GM23338 (cell line): ENCODE results near the gene GPSM1. TPM values are rescaled to one million over a fixed set of nuclear protein-coding genes. Genes with fewer than 3 reads are reported as not detected.

Experiments
- ATAC-seq: fragments of 200-7000 bp; cut with Tn5 transposase; 3 replicates; pipeline ENCODE4 v1.9.1; 2020
- DNase-seq: peaks from one replicate; pipeline ENCODE4 v3.0.0-alpha.2; 2015; ENCODE audit warnings: low spot score
- H2AFZ ChIP-seq: fragments of 200-600 bp; sonication (generic); 2 replicates; pipeline ENCODE4 v1.8.0; 2016; ENCODE audit warnings: antibody characterized with exemption, mild to moderate bottlenecking, moderate library complexity
- H3F3A ChIP-seq: fragments of 200-600 bp; sonication (generic); replicated peaks from 2 replicates; pipeline ENCODE4 v1.8.0; 2017; ENCODE audit warnings: antibody characterized with exemption, mixed run types, low read depth
- H3K27ac ChIP-seq: fragments of 200-600 bp; sonication (generic); 2 replicates; pipeline ENCODE4 v1.6.1; 2016; ENCODE audit warnings: low read depth
- H3K27me3 ChIP-seq: fragments of 200-600 bp; sonication (generic); 2 replicates; pipeline ENCODE4 v1.8.0; 2016; ENCODE audit warnings: mild to moderate bottlenecking, mixed run types, moderate library complexity; ENCODE audit not compliant: insufficient read depth
- H3K36me3 ChIP-seq: fragments of 200-600 bp; sonication (generic); 2 replicates; pipeline ENCODE4 v1.8.0; 2016; ENCODE audit warnings: mild to moderate bottlenecking; ENCODE audit not compliant: insufficient read depth
- H3K4me1 ChIP-seq: fragments of 200-600 bp; sonication (generic); 2 replicates; pipeline ENCODE4 v1.8.0; 2016; ENCODE audit warnings: mild to moderate bottlenecking, moderate library complexity; ENCODE audit not compliant: insufficient read depth
- H3K4me2 ChIP-seq: fragments of 200-600 bp; sonication (generic); 2 replicates; pipeline ENCODE4 v1.7.1; 2017; ENCODE audit warnings: mixed run types
- H3K4me3 ChIP-seq: fragments of 200-600 bp; sonication (generic); 2 replicates; pipeline ENCODE4 v1.6.1; 2016; ENCODE audit warnings: mixed run types
- H3K79me2 ChIP-seq: fragments of 200-600 bp; sonication (generic); replicated peaks from 2 replicates; pipeline ENCODE4 v1.8.0; 2017; ENCODE audit warnings: mild to moderate bottlenecking; ENCODE audit not compliant: insufficient read depth
- H3K9me2 ChIP-seq: fragments of 200-600 bp; sonication (generic); 2 replicates; pipeline ENCODE4 v1.8.0; 2017; ENCODE audit not compliant: insufficient read depth
- H4K20me1 ChIP-seq: fragments of 200-600 bp; sonication (generic); replicated peaks from 2 replicates; pipeline ENCODE4 v1.8.0; 2017; ENCODE audit warnings: mild to moderate bottlenecking; ENCODE audit not compliant: insufficient read depth
- H3K27ac Mint-ChIP-seq: 2 replicates; pipeline ENCODE4 v1.8.0; 2020; ENCODE audit warnings: inconsistent platforms, mild to moderate bottlenecking, moderate library complexity, mixed read lengths
- H3K27me3 Mint-ChIP-seq: 3 replicates; pipeline ENCODE4 v1.8.0; 2022; ENCODE audit warnings: low read depth, mild to moderate bottlenecking, moderate library complexity, mixed read lengths, inconsistent platforms; ENCODE audit not compliant: insufficient read depth, poor library complexity
- H3K36me3 Mint-ChIP-seq: 3 replicates; pipeline ENCODE4 v1.8.0; 2021; ENCODE audit warnings: low read depth, mild to moderate bottlenecking, inconsistent platforms, moderate library complexity, mixed read lengths
- H3K4me1 Mint-ChIP-seq: 3 replicates; pipeline ENCODE4 v1.8.0; 2020; ENCODE audit warnings: mild to moderate bottlenecking, inconsistent platforms, mixed read lengths
- H3K4me3 Mint-ChIP-seq: 3 replicates; pipeline ENCODE4 v1.8.0; 2021; ENCODE audit warnings: moderate library complexity, mild to moderate bottlenecking, inconsistent platforms, mixed read lengths
- H3K9me3 Mint-ChIP-seq: 3 replicates; pipeline ENCODE4 v1.8.0; 2020; ENCODE audit warnings: moderate library complexity, mild to moderate bottlenecking, inconsistent platforms, mixed read lengths
- CREB1 ChIP-seq: fragments of 250-450 bp; sonication (Bioruptor Pico); IDR thresholded peaks from 2 replicates; pipeline ENCODE4 v1.5.0; 2020; ENCODE audit warnings: low read depth, mild to moderate bottlenecking, moderate library complexity
- CTCF ChIP-seq, 2 experiments: fragments of 200-600 bp in 1 of 2; sonication (generic) in 1 of 2; conservative IDR thresholded peaks; 2 replicates each; pipeline versions ENCODE4 v1.5.1 to v1.6.1; 2016 to 2017; ENCODE audit warnings: antibody characterized with exemption in 2 of 2, low read depth in 2 of 2, mild to moderate bottlenecking in 2 of 2, moderate library complexity in 1 of 2
- ETS1 ChIP-seq: IDR thresholded peaks from 2 replicates; pipeline ENCODE4 v1.6.1; 2016; ENCODE audit warnings: antibody characterized with exemption
- EZH2 ChIP-seq: fragments of 200-600 bp; sonication (generic); IDR thresholded peaks from one replicate; pipeline ENCODE4 v1.8.0; 2017; ENCODE audit warnings: antibody characterized with exemption, mild to moderate bottlenecking, low read depth; ENCODE audit not compliant: unreplicated experiment
- EZH2phosphoT487 ChIP-seq: fragments of 200-600 bp; sonication (generic); IDR thresholded peaks from one replicate; pipeline ENCODE4 v1.8.1; 2018; ENCODE audit warnings: antibody characterized with exemption; ENCODE audit not compliant: unreplicated experiment
- JUNB ChIP-seq: IDR thresholded peaks from one replicate; pipeline ENCODE4 v1.6.1; 2016; ENCODE audit warnings: antibody characterized with exemption; ENCODE audit not compliant: unreplicated experiment
- NANOG ChIP-seq: IDR thresholded peaks from 2 replicates; pipeline ENCODE4 v1.6.1; 2016; ENCODE audit warnings: antibody characterized with exemption, borderline replicate concordance
- POLR2AphosphoS5 ChIP-seq: IDR thresholded peaks from 2 replicates; pipeline ENCODE4 v1.6.1; 2016; ENCODE audit warnings: antibody characterized with exemption, low read depth
- REST ChIP-seq: IDR thresholded peaks from one replicate; pipeline ENCODE4 v1.6.1; 2018; ENCODE audit warnings: antibody characterized with exemption; ENCODE audit not compliant: unreplicated experiment
- STAT1 ChIP-seq: IDR thresholded peaks from one replicate; pipeline ENCODE4 v1.6.1; 2016; ENCODE audit warnings: antibody characterized with exemption; ENCODE audit not compliant: unreplicated experiment
- ZNF331 ChIP-seq: fragments of 250-450 bp; sonication (Bioruptor Pico); IDR thresholded peaks from 2 replicates; pipeline ENCODE4 v1.5.0; 2020; ENCODE audit warnings: low read depth, mild to moderate bottlenecking, moderate library complexity
- polyA plus RNA-seq: library from polyadenylated mRNA; unstranded; fragments of >200 nt; fragmentation: Nextera tagmentation; extraction: Ambion mirVana; gene quantifications from 2 replicates; pipeline ENCODE4 v1.2.1, GENCODE V29; 2016
- total RNA-seq: library from RNA; depleted of rRNA; stranded (reverse); fragments of >200 nt; shearing (Covaris generic); gene quantifications from 2 replicates; pipeline ENCODE4 v1.2.3, GENCODE V29; 2014

Gene GPSM1
- total and polyA plus RNA-seq, 2 experiments from 2014 or later = 4.8 to 23.2 TPM

GRCh38 chr9:136354592-136355085 is 27.3 kb downstream of the GPSM1 start (continued):
- TF ChIP-seq REST (no peak), ZNF331 (CRISPR knock-in tag) (no peak), CREB1 (CRISPR knock-in tag) (no peak), CTCF (conservative IDR thresholded peaks at IDR 0.05; ENCODE audit: low read depth in 2 of 2) (no peak), EZH2 (no peak), ETS1 (no peak)

GRCh38 chr9:136355616-136356557 is 28.5 kb downstream of the GPSM1 start:
- Histone ChIP-seq H3K4me2 (no peak overlapping the region), H3K27ac (no peak overlapping the region), H3K4me1 (no peaks in the 10 kb centered on the region), H3K27me3 (no peaks in the 10 kb centered on the region), H3K79me2 (no peaks in the 10 kb centered on the region), H3K4me3 (no peak overlapping the region), H3K36me3 (no peaks in the 10 kb centered on the region), H3F3A (no peaks in the 10 kb centered on the region), H4K20me1 (no peaks in the 10 kb centered on the region), H2AFZ (no peak overlapping the region), H3K9me2 (no peaks in the 10 kb centered on the region)
- DNase-seq (no peak), ATAC-seq (no peak)
- no peak overlapping the region for H3K27ac Mint-ChIP-seq
- no peaks in the 10 kb centered on the region for H3K4me1 Mint-ChIP-seq
- no peaks in the 10 kb centered on the region for H3K9me3 Mint-ChIP-seq
- H3K36me3 Mint-ChIP-seq = no peaks in the 10 kb centered on the region
- no peak overlapping the region for H3K4me3 Mint-ChIP-seq
- peaks cover 9% of the 10 kb centered on the region for H3K27me3 Mint-ChIP-seq
- TF ChIP-seq NANOG (no peak), POLR2AphosphoS5 (no peak), ETS1 (no peak), EZH2phosphoT487 (no peak), ZNF331 (CRISPR knock-in tag) (no peak), CREB1 (CRISPR knock-in tag) (no peak), CTCF (conservative IDR thresholded peaks at IDR 0.05; ENCODE audit: low read depth in 2 of 2) (no peak), EZH2 (no peak), STAT1 (no peak), REST (no peak), JUNB (no peak)
